GM19438 (cell line): ENCODE measurements around the gene LOXL1.
"Not testable (repeated sequence)": the region's sequence is repeated elsewhere in the genome, so short reads cannot be mapped to it uniquely, and the experiment has no call there.

ENCODE experiments used
- ATAC-seq: cut with Tn5 transposase; IDR thresholded peaks from one replicate; pipeline ENCODE4 v1.9.1; 2021; ENCODE audit warnings: low read depth; ENCODE audit not compliant: unreplicated experiment

Gene LOXL1

DNA sequence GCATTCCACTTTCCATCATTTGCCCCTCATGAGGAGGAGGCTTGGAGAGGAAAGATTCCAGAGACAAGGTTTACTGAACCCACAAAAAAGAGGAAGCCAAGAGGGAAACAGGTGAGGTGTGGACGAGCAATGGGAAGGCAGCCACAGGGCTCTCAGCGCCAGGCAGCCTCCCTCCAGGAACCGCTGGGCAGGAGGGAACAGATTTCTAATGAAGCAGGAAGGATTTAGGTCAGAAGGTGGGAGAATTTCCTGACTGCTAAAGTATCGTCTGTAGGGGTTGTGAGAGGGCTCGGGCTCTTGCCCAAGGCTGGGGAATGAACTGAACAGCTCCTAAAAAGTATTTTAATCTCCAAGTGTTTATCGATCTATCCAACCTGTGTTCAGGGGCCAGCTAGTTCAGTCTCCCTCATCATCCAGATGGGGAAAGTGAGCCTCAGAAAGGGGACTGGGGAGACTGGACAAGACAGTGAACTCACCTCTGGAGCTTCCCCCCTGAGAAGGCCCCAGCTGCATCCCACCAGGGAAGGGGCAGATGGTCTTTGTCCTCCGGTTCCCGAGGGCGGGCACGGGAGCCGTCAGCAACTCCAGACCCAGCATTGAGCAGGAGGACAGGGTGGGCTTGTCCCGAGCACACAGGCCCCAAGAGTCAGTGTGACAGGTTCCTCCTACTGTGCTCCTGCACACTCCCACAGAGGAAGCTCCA, 10.5 kb downstream of the LOXL1 start:
- ATAC-seq: no peak

DNA sequence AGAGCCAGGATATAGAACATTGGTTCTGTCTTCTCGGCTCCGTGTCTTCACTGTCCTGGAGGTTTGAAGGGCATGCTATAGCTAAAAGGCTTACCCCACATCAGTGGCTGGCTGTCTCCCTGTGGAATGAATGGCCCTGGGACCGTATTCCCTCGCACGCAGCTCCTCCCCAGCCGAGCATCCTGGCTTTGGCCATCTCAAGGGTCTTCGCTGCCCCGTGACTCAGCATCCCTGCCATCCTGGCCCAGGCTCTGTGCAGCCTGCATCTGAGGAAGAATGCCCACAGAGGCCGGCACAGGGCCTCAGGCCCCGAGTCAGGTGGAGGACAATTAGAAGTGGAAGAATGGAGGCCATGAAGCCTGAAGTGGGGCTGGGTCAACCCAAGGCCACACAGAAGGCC, 11.0 kb downstream of the LOXL1 start:
- no peak for ATAC-seq

GRCh38 chr15:73937726-73938125, 11.5 kb downstream of the LOXL1 start:
- ATAC-seq: no peak

DNA sequence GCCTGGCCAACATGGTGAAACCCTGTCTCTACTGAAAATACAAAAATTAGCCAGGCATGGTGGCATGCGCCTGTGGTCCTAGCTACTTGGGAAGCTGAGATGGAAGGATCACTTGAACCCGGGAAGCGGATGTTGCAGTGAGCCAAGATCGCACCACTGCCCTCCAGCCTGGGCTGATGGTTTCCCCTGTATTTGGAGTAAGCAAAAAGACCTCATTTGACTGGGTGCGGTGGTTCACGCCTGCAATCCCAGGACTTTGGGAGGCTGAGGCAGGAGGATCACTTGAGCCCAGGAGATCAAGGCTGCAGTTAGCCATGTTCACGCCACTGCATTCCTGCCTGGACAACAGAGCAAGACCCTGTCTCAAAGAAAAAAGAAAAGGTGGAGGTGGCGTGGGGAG, 12.3 kb downstream of the LOXL1 start:
- ATAC-seq: not testable (repeated sequence)

DNA sequence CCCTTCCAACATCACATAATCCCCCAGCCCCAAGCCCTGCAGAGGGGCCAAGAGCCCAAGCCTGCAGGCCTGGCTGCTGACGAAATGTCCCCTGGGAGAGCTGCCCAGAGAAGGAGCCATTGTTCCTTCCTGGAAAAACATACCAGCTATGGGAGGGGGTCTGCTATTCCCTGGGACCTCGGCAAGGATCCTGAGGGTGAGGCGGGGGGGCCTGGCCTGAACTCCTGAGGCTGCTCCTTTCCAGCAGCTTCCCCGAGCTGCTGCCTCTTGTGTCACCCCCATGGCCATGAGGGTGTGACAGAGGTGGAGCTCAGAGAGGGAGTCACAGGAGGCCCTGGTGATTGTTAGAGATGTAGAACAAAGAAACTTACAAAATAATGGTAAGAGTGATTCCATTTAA, 12.9 kb downstream of the LOXL1 start:
- no peak for ATAC-seq

- no peak for ATAC-seq
These were observed 14.1 kb downstream of the LOXL1 start for GRCh38 chr15:73940061-73940981.

DNA sequence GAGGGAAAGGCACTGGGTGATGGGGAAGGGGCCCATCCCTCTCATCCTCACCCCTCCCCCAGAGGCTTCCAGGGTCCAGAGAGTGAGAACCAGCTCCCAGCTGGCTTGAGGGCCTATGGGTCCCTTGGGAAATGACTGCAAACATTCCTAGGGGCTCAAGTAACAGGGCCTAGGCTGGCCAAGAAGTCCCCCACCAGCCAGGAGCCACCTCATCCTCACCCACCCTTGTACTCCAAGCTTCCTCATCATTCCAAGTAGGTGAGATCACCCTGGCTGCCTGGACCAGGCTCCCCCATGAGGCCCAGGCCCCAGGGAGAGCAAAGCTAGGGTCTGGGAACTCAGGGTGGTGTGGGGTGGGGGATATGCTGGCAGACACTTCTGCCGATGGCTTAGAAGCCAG, 14.8 kb downstream of the LOXL1 start:
- no peak for ATAC-seq

DNA sequence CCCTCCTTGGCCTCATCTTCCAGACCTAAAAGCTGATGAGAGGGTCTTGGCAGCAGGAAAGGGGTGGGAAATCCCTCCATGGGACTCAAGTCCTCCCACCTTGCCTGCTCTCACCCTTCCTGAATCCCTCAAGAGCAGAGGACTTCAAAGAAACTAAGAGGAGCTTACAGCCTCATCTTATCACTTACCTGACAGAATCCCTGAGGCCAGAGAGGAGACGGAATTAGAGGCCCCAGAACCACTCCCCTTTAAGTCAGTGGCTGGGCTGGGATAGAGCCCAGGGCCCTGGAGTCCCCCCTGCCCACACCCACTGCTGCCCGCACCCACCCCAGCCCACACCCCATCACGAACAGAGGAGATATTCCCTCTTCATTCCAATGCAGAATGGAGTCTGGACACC, 15.2 kb downstream of the LOXL1 start:
- no peak for ATAC-seq

DNA sequence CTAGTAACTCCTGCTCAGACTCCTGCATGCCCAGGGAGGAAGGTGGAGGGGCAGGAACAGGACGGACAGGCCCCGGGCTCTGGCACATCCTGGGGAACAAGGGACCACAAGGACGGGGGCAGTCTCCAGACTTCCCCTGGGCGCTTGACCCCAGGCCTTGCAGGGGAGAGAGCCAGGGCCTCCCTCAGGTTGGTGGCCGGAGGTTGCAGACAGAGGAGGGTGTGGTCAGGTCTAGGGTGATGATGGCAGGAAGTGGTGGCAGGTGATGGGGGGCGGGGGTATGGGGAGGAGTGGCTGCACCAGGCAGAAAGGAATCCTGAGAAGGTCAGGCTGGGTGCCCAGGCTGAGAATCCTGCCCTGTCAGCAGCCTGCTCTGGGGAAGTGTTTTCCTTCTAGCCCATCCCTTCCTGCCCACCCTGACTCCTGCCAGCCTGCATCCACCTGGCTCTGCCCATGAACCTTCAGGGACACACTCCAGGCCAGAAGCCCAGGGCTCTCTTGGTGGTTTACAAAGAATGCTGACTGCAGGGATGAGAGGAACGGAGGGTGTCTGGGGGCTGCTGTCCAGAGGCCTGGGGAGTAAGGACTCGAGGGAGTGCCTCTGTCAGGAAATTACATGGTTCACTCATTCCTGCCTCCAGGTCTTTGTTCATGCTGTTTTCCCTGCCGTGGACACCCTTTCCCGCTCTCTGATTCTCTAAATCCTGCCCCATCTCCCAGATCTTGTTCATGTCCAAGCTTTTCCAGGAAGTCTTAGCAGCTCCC, 15.8 kb downstream of the LOXL1 start:
- ATAC-seq: no peak

- ATAC-seq: no peak
These were observed 16.5 kb downstream of the LOXL1 start for GRCh38 chr15:73942751-73943270.

DNA sequence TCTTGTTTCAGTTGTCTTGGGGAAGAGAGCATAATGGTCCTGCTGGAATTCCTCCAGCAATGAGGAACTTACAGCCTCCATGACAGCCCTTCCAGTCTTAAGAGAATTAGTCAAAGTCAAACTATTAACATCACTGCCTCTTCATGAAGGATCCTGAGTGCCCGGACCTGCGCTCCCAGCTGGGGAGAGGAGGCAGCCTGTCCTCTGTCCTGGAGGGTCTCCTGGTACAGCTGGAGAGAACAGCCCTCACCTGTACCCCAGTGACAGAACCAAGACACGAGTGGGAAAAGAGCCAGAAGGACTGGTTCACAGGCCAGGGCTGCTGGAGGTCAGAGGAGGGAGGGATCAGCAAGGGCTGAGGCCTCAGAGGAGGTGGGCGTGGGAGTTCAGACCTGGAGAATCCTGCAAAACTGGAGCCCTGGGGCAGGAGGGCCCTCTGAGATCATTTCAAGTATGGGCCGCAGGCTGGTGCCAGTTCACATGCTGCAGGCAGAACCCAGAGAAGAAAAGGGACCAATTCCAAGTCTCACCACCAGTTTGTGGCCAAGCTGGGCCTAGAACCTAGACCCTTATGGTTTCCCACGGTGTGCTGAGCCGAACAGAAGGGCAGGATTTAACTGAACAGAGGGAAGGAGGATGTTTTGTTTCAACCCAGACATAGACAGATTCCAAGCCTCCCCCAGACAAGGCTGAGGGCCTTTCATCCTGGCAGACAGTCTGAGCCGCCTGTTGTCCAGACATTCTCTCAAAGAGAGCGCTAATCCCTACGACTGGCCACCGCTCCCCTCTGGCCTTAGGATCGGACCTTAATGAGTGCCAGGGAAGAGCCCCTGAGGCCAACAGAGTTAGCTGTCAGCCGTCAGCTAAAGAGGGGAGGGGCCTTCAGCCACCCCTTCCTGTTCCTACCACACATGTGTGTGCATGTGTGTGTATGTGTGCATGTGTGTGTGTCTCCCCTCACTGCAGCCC, 18.2 kb downstream of the LOXL1 start:
- no peak for ATAC-seq

- no peak for ATAC-seq
These were observed 18.9 kb downstream of the LOXL1 start for GRCh38 chr15:73945130-73945508.

GRCh38 chr15:73946046-73946721, 19.9 kb downstream of the LOXL1 start:
- no peak for ATAC-seq

- no peak for ATAC-seq
These were observed 20.6 kb downstream of the LOXL1 start for GRCh38 chr15:73946795-73947370.

GRCh38 chr15:73947651-73948050, 21.4 kb downstream of the LOXL1 start:
- ATAC-seq: no peak

GRCh38 chr15:73948396-73948795, 22.1 kb downstream of the LOXL1 start:
- no peak for ATAC-seq

GRCh38 chr15:73948982-73949381, 22.7 kb downstream of the LOXL1 start:
- no peak for ATAC-seq

GRCh38 chr15:73949496-73949895, 23.2 kb downstream of the LOXL1 start:
- ATAC-seq: no peak

- ATAC-seq: no peak
These were observed 24.2 kb downstream of the LOXL1 start for GRCh38 chr15:73950479-73950830.
